GM13977 (cell line): ENCODE results near the gene SIAH1.
"Not testable (repeated sequence)": the region's sequence is repeated elsewhere in the genome, so short reads cannot be mapped to it uniquely, and the experiment has no call there.

ENCODE experiments used
- DNase-seq: peaks from one replicate; pipeline ENCODE4 v3.0.0; 2012; ENCODE audit warnings: low spot score
- in situ Hi-C: fragments of 300-500 bp; cut with MboI; formaldehyde crosslinking; loops from one replicate; pipeline ENCODE4 v1.12.0; 2022; ENCODE audit warnings: low sequenced_read_pairs, low pct_unique_long_range_greater_than_20kb, mixed read lengths, inconsistent platforms; ENCODE audit not compliant: unreplicated experiment
- TF ChIP-seq, protein P1 (sequence below): IDR thresholded peaks from 2 replicates; pipeline ENCODE4 v1.5.1; 2012; ENCODE audit warnings: mild to moderate bottlenecking, control low read depth; ENCODE audit not compliant: insufficient read depth; ENCODE audit errors: extremely low read depth, missing control alignments

Gene SIAH1

DNA sequence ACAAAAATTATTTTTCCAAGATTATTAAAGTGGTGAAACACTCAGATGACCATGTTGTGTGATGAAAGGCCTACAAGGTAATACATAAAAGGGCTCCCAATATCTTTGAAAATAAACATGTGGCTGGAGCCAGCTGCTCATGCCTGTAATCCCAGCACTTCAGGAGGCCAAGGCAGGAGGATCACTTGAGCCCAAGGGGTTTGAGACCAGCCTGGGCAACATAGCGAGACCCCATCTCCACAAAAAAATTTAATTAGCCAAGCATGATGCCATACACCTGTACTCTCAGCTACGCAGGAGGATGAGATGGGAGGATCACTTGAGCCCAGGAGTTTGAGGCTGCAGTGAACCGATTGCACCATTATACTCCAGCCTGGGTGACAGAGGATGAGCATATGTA is 26.8 kb downstream of the SIAH1 start:
- DNase-seq: no peak
- TF ChIP-seq, protein P1, sequence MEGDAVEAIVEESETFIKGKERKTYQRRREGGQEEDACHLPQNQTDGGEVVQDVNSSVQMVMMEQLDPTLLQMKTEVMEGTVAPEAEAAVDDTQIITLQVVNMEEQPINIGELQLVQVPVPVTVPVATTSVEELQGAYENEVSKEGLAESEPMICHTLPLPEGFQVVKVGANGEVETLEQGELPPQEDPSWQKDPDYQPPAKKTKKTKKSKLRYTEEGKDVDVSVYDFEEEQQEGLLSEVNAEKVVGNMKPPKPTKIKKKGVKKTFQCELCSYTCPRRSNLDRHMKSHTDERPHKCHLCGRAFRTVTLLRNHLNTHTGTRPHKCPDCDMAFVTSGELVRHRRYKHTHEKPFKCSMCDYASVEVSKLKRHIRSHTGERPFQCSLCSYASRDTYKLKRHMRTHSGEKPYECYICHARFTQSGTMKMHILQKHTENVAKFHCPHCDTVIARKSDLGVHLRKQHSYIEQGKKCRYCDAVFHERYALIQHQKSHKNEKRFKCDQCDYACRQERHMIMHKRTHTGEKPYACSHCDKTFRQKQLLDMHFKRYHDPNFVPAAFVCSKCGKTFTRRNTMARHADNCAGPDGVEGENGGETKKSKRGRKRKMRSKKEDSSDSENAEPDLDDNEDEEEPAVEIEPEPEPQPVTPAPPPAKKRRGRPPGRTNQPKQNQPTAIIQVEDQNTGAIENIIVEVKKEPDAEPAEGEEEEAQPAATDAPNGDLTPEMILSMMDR: no peak
- in situ Hi-C loops: loop anchor here (10.0 kb wide), 2 partner anchors 166 to 266 kb away; no protein-coding TSS in a partner anchor

DNA sequence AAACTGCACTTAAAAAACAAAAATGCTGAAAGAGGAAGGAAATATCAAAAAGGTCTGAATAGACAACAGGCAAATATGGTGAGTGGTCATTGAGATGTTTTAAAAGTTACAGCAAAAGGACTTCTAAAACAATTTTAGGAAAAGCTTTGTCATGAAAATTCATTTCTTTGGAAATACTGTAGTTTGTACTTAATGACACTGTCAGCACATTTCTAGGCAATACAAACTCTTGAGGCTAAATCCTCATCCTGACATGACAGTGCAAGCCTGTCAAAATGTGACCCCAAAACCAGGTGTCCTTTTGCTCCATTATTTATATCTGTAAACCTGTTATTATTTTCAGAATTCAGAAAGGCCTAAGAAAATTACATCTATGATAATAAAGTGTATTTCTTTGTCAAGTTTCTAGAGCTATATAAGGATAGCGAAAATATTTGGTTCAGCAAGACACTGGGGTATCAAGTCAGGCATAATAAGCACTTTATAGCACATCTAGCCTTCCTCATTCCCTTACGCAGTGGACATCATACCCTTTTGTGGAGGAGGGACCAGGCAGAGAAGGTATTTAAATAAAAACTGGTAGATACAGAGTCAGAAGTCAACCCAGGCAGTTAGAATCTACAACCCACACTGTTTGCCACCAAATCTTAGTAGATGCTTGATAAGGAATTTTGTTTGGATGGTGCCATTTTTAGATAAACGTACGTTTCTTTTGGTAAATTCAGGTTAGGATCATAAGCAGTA is 28.4 kb downstream of the SIAH1 start:
- in situ Hi-C loops: loop anchor here (10.0 kb wide), 2 partner anchors 168 to 268 kb away; no protein-coding TSS in a partner anchor
- no peak for DNase-seq
- TF ChIP-seq, protein P1: no peak

DNA sequence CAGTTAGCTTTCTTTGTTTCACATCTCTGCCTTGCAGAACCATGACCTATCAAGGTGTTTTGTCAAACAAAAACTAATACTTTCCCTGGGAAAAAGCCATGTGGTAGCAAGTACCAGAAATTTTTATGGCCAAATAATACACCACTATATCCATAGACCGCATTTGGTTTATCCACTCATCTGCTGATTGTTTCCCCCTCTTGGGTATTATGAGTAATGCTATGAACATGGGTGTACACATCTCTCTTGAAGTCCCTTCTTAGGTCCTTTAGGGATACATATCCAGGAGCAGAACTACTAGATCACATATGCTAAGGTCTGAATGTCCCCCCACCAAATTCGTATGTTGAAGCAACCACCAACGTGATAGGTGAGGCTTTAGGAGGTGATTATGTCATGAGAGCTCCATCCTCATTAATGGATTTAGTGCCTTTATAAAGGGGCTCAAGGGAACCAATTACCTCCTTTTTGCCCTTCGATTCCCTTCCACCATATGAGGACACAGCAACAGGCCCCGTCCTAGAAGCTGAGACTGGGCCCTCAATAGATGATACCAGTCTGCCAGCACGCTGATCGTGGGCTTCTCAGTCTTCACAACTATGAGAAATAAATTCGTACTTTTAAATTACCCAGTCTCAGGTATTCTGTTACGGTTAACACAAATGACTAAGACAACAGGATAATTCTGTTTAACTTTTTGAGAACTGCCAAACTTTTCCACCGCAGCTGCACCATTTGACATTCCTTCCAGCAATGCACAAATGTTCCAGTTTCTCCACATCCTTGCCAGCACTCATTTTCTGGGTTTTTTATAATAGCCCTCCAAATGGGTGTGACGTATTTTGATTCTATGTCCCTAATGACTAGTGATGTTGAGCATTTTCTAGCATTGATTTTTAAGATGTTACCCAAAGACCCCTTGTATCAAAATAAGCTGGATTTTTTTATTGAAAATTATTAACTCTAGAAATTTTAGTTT is 30.0 kb downstream of the SIAH1 start:
- DNase-seq: no peak
- in situ Hi-C loops: loop anchor here (10.0 kb wide), 2 partner anchors 170 to 270 kb away; no protein-coding TSS in a partner anchor
- TF ChIP-seq, protein P1: no peak

DNA sequence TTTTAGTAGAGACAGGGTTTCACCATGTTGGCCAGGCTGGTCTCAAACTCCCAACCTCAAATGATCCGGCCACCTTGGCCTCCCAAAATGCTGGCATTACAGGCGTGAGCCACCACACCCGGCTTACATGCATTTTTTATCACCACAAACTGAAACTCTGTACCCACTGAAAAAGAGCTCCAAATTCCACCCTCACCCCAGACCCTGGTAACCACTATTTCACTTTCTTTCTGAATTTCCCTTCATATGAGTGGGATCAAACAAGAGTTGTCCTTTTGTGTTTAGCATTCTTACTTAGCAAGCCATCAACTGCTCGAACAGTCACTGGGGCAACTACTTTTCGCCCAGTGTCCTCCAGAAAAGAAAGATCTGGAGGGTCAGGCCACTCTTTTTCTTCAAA is 30.8 kb downstream of the SIAH1 start:
- not testable (repeated sequence) for DNase-seq
- in situ Hi-C loops: loop anchor here (10.0 kb wide), 2 partner anchors 170 to 270 kb away; no protein-coding TSS in a partner anchor

DNA sequence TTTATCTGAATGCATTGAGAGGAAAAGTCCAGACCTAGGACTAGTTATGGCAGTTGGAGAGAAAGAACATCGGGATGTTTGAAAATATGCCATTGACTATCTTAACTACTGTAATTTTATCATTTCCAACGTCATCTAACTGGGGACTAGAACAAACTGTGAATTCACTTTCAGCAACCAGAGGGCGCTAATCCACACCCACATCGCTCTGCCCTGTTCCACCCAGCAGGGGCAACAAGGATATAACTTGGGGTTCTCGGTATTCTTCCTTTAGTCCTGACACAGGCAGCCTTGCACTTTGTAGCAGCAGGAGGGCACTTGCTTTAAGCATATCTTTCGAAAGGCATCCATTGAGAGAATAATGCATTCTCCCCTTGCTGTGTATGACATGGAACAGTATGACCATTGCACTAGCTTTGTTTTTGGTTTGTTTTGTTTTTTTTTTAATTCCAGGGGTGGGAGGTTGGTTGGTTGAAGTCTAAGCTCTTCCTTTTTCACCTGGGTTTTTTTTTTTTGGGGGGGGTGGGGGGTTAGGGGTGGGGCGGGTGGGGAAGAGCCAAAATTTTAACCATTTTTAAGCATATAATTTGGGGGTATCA is 31.5 kb downstream of the SIAH1 start:
- in situ Hi-C loops: loop anchor here (10.0 kb wide), 2 partner anchors 171 to 271 kb away; no protein-coding TSS in a partner anchor
- DNase-seq: peak; percentile 73
- TF ChIP-seq, protein P1: peak; percentile 77

DNA sequence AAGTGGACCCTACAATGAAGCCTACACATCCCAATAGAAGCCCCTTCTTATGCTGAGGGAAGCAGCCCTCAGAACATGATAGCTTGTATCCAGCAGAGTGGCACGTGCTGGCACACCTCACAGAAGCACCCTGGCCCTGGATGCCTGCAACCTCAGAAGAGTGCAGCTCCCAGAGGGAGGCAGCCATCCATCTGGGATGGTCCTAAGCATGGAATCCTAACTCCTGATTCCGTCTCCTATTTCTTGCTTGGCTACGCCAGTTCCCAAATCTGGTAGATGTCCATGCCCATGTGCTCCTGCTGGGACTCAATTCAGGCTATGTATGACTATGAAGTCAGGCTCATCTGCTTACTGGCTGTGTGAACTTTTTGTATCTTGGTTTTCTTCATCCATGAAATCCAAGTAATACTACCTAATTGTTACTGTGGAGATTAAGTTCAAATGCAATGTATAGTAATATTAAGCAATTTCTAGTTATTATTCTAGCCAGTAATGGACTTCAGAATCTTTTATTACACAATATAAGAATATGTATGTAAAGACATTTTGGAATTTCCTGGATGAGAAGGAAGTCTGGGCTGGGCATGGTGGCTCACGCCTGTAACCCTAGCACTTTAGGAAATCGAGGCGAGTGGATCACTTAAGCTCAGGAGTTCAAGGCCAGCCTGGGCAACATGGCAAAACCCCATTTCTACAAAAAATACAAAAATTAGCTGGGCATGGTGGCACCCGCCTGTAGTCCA is 32.4 kb downstream of the SIAH1 start:
- no peak for DNase-seq
- TF ChIP-seq, protein P1: no peak
- in situ Hi-C loops: loop anchor here (10.0 kb wide), 2 partner anchors 172 to 272 kb away; no protein-coding TSS in a partner anchor
